Measurements from ENCODE around the gene POMT1.

Gene POMT1

GRCh38 chr9:131477367-131477766 is 25.4 kb upstream of the POMT1 start:
- DNase-seq (ENCODE audit: low read depth): no peak
- H3K4me3 ChIP-seq (ENCODE audit: control insufficient read depth, low read depth, low read length): no peak overlapping the region
- TF ChIP-seq, protein P1, sequence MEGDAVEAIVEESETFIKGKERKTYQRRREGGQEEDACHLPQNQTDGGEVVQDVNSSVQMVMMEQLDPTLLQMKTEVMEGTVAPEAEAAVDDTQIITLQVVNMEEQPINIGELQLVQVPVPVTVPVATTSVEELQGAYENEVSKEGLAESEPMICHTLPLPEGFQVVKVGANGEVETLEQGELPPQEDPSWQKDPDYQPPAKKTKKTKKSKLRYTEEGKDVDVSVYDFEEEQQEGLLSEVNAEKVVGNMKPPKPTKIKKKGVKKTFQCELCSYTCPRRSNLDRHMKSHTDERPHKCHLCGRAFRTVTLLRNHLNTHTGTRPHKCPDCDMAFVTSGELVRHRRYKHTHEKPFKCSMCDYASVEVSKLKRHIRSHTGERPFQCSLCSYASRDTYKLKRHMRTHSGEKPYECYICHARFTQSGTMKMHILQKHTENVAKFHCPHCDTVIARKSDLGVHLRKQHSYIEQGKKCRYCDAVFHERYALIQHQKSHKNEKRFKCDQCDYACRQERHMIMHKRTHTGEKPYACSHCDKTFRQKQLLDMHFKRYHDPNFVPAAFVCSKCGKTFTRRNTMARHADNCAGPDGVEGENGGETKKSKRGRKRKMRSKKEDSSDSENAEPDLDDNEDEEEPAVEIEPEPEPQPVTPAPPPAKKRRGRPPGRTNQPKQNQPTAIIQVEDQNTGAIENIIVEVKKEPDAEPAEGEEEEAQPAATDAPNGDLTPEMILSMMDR (conservative IDR thresholded peaks at IDR 0.05; ENCODE audit: control insufficient read depth, insufficient read depth, low read depth, low read length): no peak

- TF ChIP-seq, protein P1 (conservative IDR thresholded peaks at IDR 0.05; ENCODE audit: control insufficient read depth, insufficient read depth, low read depth, low read length): no peak
- DNase-seq (ENCODE audit: low read depth): no peak
- H3K4me3 ChIP-seq (ENCODE audit: control insufficient read depth, low read depth, low read length): no peak overlapping the region
Observed at GRCh38 chr9:131477816-131478419, 24.8 kb upstream of the POMT1 start.

- TF ChIP-seq, protein P1 (conservative IDR thresholded peaks at IDR 0.05; ENCODE audit: control insufficient read depth, insufficient read depth, low read depth, low read length): peak; percentile 39
- H3K4me3 ChIP-seq (ENCODE audit: control insufficient read depth, low read depth, low read length): no peak overlapping the region
- peak; percentile 23 for DNase-seq (ENCODE audit: low read depth)
Observed at GRCh38 chr9:131478421-131478868, 24.3 kb upstream of the POMT1 start.

GRCh38 chr9:131478911-131479310 is 23.8 kb upstream of the POMT1 start:
- DNase-seq (ENCODE audit: low read depth): no peak
- TF ChIP-seq, protein P1 (conservative IDR thresholded peaks at IDR 0.05; ENCODE audit: control insufficient read depth, insufficient read depth, low read depth, low read length): no peak
- H3K4me3 ChIP-seq (ENCODE audit: control insufficient read depth, low read depth, low read length): no peak overlapping the region

GRCh38 chr9:131480258-131480657 is 22.5 kb upstream of the POMT1 start:
- DNase-seq (ENCODE audit: low read depth): no peak
- no peak overlapping the region for H3K4me3 ChIP-seq (ENCODE audit: control insufficient read depth, low read depth, low read length)
- TF ChIP-seq, protein P1 (conservative IDR thresholded peaks at IDR 0.05; ENCODE audit: control insufficient read depth, insufficient read depth, low read depth, low read length): no peak

DNA sequence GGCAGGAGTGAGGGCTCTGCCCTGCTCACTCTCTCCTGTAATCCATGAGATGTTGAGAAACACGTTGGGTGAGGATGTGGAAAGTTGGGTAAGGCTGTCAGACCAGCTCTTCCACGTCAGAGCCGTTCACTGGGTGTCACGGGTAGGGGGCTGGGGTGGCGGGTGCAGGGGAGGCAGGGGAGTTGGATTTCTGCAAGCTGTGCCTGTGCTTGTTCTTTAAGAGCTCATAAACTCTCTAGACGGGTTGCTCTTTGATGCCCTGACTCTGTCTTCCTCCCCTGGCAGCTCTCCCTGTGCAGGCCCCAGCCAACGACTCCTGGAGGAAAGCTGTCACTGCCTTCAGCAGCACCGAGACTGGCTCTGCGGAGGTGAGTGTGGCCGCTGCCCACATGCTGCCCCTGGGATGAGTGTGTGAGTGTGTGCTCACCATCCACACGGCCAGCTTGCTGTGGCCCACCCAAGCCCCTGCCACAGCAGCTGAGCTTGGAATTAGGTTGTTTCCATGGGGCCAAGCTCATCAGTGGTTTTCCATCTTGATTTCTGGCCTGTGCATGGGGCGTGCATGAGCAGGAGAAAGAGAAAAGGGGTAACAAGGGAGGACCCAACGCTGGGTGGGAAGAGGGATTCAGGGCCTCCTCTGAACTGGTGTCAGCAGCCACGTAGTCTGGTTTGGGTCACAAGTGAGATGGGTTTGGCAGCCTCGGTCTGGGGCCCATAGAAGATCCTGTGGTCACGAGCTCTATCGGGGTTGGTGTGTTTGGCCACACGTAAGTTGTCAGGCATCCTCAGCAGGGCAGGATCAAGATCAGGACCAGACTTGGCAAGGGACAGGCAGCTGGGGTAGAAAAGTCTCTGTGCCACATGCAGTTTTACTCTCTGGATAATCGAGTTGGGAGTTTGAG is 21.0 kb upstream of the POMT1 start:
- no peak for DNase-seq (ENCODE audit: low read depth)
- H3K4me3 ChIP-seq (ENCODE audit: control insufficient read depth, low read depth, low read length): no peak overlapping the region
- TF ChIP-seq, protein P1 (conservative IDR thresholded peaks at IDR 0.05; ENCODE audit: control insufficient read depth, insufficient read depth, low read depth, low read length): no peak

Measured in fibroblast of mammary gland (primary cell).